HEK293 (cell line): ENCODE data around the gene ARNT2.

Experiments
- CTCF ChIA-PET: fragments of 350-600 bp; formaldehyde crosslinking; extraction: SDS; loops from one replicate; lab custom pipeline; 2021; ENCODE audit warnings: antibody characterized with exemption; lab: Yijun Ruan, JAX
- POLR2A ChIA-PET: fragments of 300-600 bp; formaldehyde crosslinking; extraction: SDS; loops from one replicate; lab custom pipeline; 2020; ENCODE audit warnings: antibody characterized with exemption, inconsistent platforms; lab: Yijun Ruan, JAX
- H3K27ac ChIP-seq: fragments of 200-500 bp; sonication (Bioruptor generic); 2 replicates; pipeline ENCODE4 v1.5.1; 2014; ENCODE audit warnings: low read depth, low read length, control low read depth, inconsistent platforms; ENCODE audit errors: extremely low read depth
- H3K36me3 ChIP-seq, 2 experiments: fragments of 200-500 bp in 1 of 2; sonication (Bioruptor generic) in 1 of 2; 1 replicate in 1 of 2; 2 replicates in 1 of 2; pipeline ENCODE4 v1.5.1; 2014 to 2017; ENCODE audit warnings: inconsistent platforms in 2 of 2, low read length in 2 of 2; ENCODE audit not compliant: control insufficient read depth in 2 of 2, insufficient read depth in 1 of 2
- H3K4me1 ChIP-seq: fragments of 200-500 bp; sonication (Bioruptor generic); 2 replicates; pipeline ENCODE4 v1.5.1; 2014; ENCODE audit warnings: mild to moderate bottlenecking, low read length, inconsistent platforms; ENCODE audit not compliant: control insufficient read depth, insufficient read depth
- H3K4me3 ChIP-seq: 2 replicates; pipeline ENCODE4 v1.5.1; 2011; ENCODE audit warnings: low read depth, mild to moderate bottlenecking, control low read depth, low read length, moderate library complexity
- H3K9me3 ChIP-seq: fragments of 200-500 bp; sonication (Bioruptor generic); 2 replicates; pipeline ENCODE4 v1.5.1; 2014; ENCODE audit warnings: low read depth, low read length, inconsistent platforms; ENCODE audit not compliant: control insufficient read depth, insufficient read depth
- GLI2 ChIP-seq: fragments of 450-650 bp; formaldehyde crosslinking; IDR thresholded peaks from 2 replicates; pipeline ENCODE4; 2017; ENCODE audit warnings: missing biosample characterization, missing genetic modification characterization, low read depth, borderline replicate concordance
- MZF1 ChIP-seq: fragments of 450-650 bp; formaldehyde crosslinking; IDR thresholded peaks from 2 replicates; pipeline ENCODE4 v1.5.1; 2017; ENCODE audit warnings: missing biosample characterization, missing genetic modification characterization, borderline replicate concordance
- SALL2 ChIP-seq: fragments of 450-650 bp; formaldehyde crosslinking; IDR thresholded peaks from 2 replicates; pipeline ENCODE4 v1.5.0; 2017; ENCODE audit warnings: missing biosample characterization, mild to moderate bottlenecking, missing genetic modification characterization, borderline replicate concordance
- TRIM28 ChIP-seq: IDR thresholded peaks from 2 replicates; pipeline ENCODE4 v1.6.1; 2011; ENCODE audit warnings: low read length, control low read depth, borderline replicate concordance
- WT1 ChIP-seq: fragments of 450-650 bp; formaldehyde crosslinking; IDR thresholded peaks from 2 replicates; pipeline ENCODE4 v1.5.1; 2016; ENCODE audit warnings: missing biosample characterization, missing genetic modification characterization
- ZBTB17 ChIP-seq: fragments of 450-650 bp; formaldehyde crosslinking; IDR thresholded peaks from 2 replicates; pipeline ENCODE4 v1.5.1; 2016; ENCODE audit warnings: missing biosample characterization, missing genetic modification characterization
- ZBTB7A ChIP-seq: fragments of 450-650 bp; formaldehyde crosslinking; IDR thresholded peaks from 2 replicates; pipeline ENCODE4 v1.5.1; 2016; ENCODE audit warnings: low read depth, missing biosample characterization, missing genetic modification characterization
- ZFP3 ChIP-seq: fragments of 450-650 bp; formaldehyde crosslinking; IDR thresholded peaks from 2 replicates; pipeline ENCODE4 v1.5.1; 2016; ENCODE audit warnings: low read depth, missing biosample characterization, missing genetic modification characterization
- ZNF132 ChIP-seq: fragments of 450-650 bp; formaldehyde crosslinking; IDR thresholded peaks from 2 replicates; pipeline ENCODE4 v1.5.1; 2017; ENCODE audit warnings: missing biosample characterization, missing genetic modification characterization, borderline replicate concordance
- ZNF175 ChIP-seq: fragments of 450-650 bp; formaldehyde crosslinking; IDR thresholded peaks from 2 replicates; pipeline ENCODE4 v1.5.1; 2016; ENCODE audit warnings: missing biosample characterization, missing genetic modification characterization
- ZNF24 ChIP-seq: fragments of 450-650 bp; formaldehyde crosslinking; IDR thresholded peaks from 2 replicates; pipeline ENCODE4 v1.5.1; 2016; ENCODE audit warnings: missing biosample characterization, missing genetic modification characterization
- ZNF292 ChIP-seq: fragments of 450-650 bp; formaldehyde crosslinking; IDR thresholded peaks from 2 replicates; pipeline ENCODE4 v1.5.1; 2016; ENCODE audit warnings: low read depth, missing biosample characterization, missing genetic modification characterization, borderline replicate concordance
- ZNF549 ChIP-seq: fragments of 450-650 bp; IDR thresholded peaks from 2 replicates; pipeline ENCODE4 v1.5.1; 2018; ENCODE audit warnings: missing biosample characterization, missing genetic modification characterization, mild to moderate bottlenecking, inconsistent platforms, moderate library complexity
- ZNF600 ChIP-seq: fragments of 450-650 bp; formaldehyde crosslinking; IDR thresholded peaks from 2 replicates; pipeline ENCODE4 v1.5.1; 2016; ENCODE audit warnings: missing biosample characterization, missing genetic modification characterization
- ZNF654 ChIP-seq: fragments of 450-650 bp; formaldehyde crosslinking; IDR thresholded peaks from 2 replicates; pipeline ENCODE4 v1.5.1; 2016; ENCODE audit warnings: low read depth, missing biosample characterization, missing genetic modification characterization
- TF ChIP-seq, protein P1 (sequence below): fragments of 450-650 bp; formaldehyde crosslinking; IDR thresholded peaks from 2 replicates; pipeline ENCODE4 v1.5.1; 2016; ENCODE audit warnings: missing biosample characterization, missing genetic modification characterization, borderline replicate concordance
- TF ChIP-seq, protein P2 (sequence below): fragments of 450-650 bp; formaldehyde crosslinking; IDR thresholded peaks from 2 replicates; pipeline ENCODE4 v1.5.1; 2016; ENCODE audit warnings: missing biosample characterization, missing genetic modification characterization
- TF ChIP-seq, protein P3 (sequence below): fragments of 450-650 bp; formaldehyde crosslinking; IDR thresholded peaks from 2 replicates; pipeline ENCODE4 v1.5.1; 2016; ENCODE audit warnings: missing biosample characterization, missing genetic modification characterization
- TF ChIP-seq, protein P4 (sequence below): fragments of 450-650 bp; formaldehyde crosslinking; IDR thresholded peaks from 2 replicates; pipeline ENCODE4 v1.5.1; 2016; ENCODE audit warnings: missing biosample characterization, missing genetic modification characterization
- TF ChIP-seq, protein P5 (sequence below): fragments of 450-650 bp; formaldehyde crosslinking; IDR thresholded peaks from 2 replicates; pipeline ENCODE4 v1.5.1; 2016; ENCODE audit warnings: missing biosample characterization, missing genetic modification characterization
- TF ChIP-seq, protein P6 (sequence below): fragments of 450-650 bp; formaldehyde crosslinking; IDR thresholded peaks from 2 replicates; pipeline ENCODE4 v1.5.1; 2016; ENCODE audit warnings: missing biosample characterization, missing genetic modification characterization

ARNT2 gene

DNA sequence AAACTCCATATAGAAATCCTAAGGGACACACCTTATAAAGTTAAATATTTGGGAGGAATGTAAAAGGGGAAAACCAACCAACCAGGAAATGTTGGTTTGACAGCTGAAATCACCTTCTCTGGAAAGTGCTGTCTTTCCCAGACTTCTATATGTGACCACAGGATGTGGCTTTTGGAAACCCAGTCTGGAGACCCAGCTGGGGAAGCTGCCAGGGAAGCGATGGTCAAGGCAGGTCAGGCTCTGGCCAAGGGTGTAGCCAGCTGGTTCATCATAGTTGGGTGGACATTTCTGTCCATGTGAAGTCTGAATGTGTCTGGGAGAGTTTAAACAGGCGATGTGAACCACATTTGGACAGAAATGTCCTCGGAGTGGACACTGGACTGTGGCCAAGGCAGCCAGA is 73.9 kb downstream of the ARNT2 start (continued):
- TF ChIP-seq, protein P1, sequence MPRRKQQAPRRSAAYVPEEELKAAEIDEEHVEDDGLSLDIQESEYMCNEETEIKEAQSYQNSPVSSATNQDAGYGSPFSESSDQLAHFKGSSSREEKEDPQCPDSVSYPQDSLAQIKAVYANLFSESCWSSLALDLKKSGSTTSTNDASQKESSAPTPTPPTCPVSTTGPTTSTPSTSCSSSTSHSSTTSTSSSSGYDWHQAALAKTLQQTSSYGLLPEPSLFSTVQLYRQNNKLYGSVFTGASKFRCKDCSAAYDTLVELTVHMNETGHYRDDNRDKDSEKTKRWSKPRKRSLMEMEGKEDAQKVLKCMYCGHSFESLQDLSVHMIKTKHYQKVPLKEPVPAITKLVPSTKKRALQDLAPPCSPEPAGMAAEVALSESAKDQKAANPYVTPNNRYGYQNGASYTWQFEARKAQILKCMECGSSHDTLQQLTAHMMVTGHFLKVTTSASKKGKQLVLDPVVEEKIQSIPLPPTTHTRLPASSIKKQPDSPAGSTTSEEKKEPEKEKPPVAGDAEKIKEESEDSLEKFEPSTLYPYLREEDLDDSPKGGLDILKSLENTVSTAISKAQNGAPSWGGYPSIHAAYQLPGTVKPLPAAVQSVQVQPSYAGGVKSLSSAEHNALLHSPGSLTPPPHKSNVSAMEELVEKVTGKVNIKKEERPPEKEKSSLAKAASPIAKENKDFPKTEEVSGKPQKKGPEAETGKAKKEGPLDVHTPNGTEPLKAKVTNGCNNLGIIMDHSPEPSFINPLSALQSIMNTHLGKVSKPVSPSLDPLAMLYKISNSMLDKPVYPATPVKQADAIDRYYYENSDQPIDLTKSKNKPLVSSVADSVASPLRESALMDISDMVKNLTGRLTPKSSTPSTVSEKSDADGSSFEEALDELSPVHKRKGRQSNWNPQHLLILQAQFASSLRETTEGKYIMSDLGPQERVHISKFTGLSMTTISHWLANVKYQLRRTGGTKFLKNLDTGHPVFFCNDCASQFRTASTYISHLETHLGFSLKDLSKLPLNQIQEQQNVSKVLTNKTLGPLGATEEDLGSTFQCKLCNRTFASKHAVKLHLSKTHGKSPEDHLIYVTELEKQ (tag by site-specific recombination), result no peak
- TF ChIP-seq, protein P2, sequence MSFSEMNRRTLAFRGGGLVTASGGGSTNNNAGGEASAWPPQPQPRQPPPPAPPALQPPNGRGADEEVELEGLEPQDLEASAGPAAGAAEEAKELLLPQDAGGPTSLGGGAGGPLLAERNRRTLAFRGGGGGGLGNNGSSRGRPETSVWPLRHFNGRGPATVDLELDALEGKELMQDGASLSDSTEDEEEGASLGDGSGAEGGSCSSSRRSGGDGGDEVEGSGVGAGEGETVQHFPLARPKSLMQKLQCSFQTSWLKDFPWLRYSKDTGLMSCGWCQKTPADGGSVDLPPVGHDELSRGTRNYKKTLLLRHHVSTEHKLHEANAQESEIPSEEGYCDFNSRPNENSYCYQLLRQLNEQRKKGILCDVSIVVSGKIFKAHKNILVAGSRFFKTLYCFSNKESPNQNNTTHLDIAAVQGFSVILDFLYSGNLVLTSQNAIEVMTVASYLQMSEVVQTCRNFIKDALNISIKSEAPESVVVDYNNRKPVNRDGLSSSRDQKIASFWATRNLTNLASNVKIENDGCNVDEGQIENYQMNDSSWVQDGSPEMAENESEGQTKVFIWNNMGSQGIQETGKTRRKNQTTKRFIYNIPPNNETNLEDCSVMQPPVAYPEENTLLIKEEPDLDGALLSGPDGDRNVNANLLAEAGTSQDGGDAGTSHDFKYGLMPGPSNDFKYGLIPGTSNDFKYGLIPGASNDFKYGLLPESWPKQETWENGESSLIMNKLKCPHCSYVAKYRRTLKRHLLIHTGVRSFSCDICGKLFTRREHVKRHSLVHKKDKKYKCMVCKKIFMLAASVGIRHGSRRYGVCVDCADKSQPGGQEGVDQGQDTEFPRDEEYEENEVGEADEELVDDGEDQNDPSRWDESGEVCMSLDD (tag by site-specific recombination), result no peak
- TF ChIP-seq WT1 (tag by site-specific recombination), result no peak

DNA sequence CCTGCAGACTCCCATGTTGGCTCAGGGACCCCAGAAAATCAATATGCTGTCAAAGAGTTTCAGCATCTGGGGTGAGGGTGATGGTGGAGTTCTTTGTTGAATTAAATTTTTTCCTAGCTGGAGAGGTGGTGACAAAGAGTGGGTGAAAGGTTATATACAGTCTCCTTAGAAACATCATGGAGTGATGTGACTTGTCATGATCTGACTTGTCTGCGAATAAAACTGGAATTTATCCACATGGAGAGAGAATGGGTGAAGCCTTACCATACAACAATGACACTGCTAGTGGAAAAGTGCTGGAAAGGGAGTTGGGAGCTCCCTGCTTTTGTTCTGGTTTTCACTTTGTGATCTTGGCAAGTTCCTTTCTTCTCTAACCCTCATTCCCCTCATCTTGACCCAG is 75.0 kb downstream of the ARNT2 start:
- POLR2A ChIA-PET, result no interaction called here
- Histone ChIP-seq H3K4me1 (peaks cover 3% of the 10 kb centered on the region), H3K27ac (no peak overlapping the region), H3K4me3 (no peak overlapping the region), H3K9me3 (no peaks in the 10 kb centered on the region), H3K36me3 (peaks cover 0 to 10% of the 10 kb centered on the region in 2 experiments; a peak in 1 of 3 replicates)
- CTCF ChIA-PET, result interaction anchor here (1.3 to 1.6 kb wide), 2 partner anchors 297 to 300 kb away, joined by 3 to 6 read pairs; partner anchors contain the start of gene CEMIP
- TF ChIP-seq ZNF292 (tag by site-specific recombination) (no peak), TRIM28 (no peak), ZNF600 (tag by site-specific recombination) (no peak), ZNF24 (tag by site-specific recombination) (no peak), GLI2 (tag by site-specific recombination) (no peak), ZBTB17 (tag by site-specific recombination) (no peak), ZFP3 (no peak), SALL2 (tag by site-specific recombination) (no peak), ZNF175 (no peak), ZBTB7A (tag by site-specific recombination) (no peak), ZNF132 (no peak), MZF1 (tag by site-specific recombination) (no peak), ZNF549 (tag by site-specific recombination) (no peak), ZNF654 (no peak)
- TF ChIP-seq, protein P3, sequence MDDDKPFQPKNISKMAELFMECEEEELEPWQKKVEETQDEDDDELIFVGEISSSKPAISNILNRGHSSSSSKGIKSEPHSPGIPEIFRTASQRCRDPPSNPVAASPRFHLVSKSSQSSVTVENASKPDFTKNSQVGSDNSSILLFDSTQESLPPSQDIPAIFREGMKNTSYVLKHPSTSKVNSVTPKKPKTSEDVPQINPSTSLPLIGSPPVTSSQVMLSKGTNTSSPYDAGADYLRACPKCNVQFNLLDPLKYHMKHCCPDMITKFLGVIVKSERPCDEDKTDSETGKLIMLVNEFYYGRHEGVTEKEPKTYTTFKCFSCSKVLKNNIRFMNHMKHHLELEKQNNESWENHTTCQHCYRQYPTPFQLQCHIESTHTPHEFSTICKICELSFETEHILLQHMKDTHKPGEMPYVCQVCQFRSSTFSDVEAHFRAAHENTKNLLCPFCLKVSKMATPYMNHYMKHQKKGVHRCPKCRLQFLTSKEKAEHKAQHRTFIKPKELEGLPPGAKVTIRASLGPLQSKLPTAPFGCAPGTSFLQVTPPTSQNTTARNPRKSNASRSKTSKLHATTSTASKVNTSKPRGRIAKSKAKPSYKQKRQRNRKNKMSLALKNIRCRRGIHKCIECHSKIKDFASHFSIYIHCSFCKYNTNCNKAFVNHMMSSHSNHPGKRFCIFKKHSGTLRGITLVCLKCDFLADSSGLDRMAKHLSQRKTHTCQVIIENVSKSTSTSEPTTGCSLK (tag by site-specific recombination), result no peak
- TF ChIP-seq, protein P4, sequence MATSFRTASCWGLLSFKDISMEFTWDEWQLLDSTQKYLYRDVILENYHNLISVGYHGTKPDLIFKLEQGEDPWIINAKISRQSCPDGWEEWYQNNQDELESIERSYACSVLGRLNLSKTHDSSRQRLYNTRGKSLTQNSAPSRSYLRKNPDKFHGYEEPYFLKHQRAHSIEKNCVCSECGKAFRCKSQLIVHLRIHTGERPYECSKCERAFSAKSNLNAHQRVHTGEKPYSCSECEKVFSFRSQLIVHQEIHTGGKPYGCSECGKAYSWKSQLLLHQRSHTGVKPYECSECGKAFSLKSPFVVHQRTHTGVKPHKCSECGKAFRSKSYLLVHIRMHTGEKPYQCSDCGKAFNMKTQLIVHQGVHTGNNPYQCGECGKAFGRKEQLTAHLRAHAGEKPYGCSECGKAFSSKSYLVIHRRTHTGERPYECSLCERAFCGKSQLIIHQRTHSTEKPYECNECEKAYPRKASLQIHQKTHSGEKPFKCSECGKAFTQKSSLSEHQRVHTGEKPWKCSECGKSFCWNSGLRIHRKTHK (tag by site-specific recombination), result no peak
- TF ChIP-seq, protein P5, sequence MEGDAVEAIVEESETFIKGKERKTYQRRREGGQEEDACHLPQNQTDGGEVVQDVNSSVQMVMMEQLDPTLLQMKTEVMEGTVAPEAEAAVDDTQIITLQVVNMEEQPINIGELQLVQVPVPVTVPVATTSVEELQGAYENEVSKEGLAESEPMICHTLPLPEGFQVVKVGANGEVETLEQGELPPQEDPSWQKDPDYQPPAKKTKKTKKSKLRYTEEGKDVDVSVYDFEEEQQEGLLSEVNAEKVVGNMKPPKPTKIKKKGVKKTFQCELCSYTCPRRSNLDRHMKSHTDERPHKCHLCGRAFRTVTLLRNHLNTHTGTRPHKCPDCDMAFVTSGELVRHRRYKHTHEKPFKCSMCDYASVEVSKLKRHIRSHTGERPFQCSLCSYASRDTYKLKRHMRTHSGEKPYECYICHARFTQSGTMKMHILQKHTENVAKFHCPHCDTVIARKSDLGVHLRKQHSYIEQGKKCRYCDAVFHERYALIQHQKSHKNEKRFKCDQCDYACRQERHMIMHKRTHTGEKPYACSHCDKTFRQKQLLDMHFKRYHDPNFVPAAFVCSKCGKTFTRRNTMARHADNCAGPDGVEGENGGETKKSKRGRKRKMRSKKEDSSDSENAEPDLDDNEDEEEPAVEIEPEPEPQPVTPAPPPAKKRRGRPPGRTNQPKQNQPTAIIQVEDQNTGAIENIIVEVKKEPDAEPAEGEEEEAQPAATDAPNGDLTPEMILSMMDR, result no peak
- TF ChIP-seq, protein P6, sequence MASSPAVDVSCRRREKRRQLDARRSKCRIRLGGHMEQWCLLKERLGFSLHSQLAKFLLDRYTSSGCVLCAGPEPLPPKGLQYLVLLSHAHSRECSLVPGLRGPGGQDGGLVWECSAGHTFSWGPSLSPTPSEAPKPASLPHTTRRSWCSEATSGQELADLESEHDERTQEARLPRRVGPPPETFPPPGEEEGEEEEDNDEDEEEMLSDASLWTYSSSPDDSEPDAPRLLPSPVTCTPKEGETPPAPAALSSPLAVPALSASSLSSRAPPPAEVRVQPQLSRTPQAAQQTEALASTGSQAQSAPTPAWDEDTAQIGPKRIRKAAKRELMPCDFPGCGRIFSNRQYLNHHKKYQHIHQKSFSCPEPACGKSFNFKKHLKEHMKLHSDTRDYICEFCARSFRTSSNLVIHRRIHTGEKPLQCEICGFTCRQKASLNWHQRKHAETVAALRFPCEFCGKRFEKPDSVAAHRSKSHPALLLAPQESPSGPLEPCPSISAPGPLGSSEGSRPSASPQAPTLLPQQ (tag by site-specific recombination), result no peak
